GM23338 (cell line): ENCODE measurements around the gene UQCRC1. TPM values are rescaled to one million over a fixed set of nuclear protein-coding genes. Genes with fewer than 3 reads are reported as not detected.

Experiments used
- ATAC-seq: fragments of 200-7000 bp; cut with Tn5 transposase; 3 replicates; pipeline ENCODE4 v1.9.1; 2020
- DNase-seq: peaks from one replicate; pipeline ENCODE4 v3.0.0-alpha.2; 2015; ENCODE audit warnings: low spot score
- H2AFZ ChIP-seq: fragments of 200-600 bp; sonication (generic); 2 replicates; pipeline ENCODE4 v1.8.0; 2016; ENCODE audit warnings: antibody characterized with exemption, mild to moderate bottlenecking, moderate library complexity
- H3F3A ChIP-seq: fragments of 200-600 bp; sonication (generic); replicated peaks from 2 replicates; pipeline ENCODE4 v1.8.0; 2017; ENCODE audit warnings: antibody characterized with exemption, mixed run types, low read depth
- H3K27ac ChIP-seq: fragments of 200-600 bp; sonication (generic); 2 replicates; pipeline ENCODE4 v1.6.1; 2016; ENCODE audit warnings: low read depth
- H3K27me3 ChIP-seq: fragments of 200-600 bp; sonication (generic); 2 replicates; pipeline ENCODE4 v1.8.0; 2016; ENCODE audit warnings: mild to moderate bottlenecking, mixed run types, moderate library complexity; ENCODE audit not compliant: insufficient read depth
- H3K36me3 ChIP-seq: fragments of 200-600 bp; sonication (generic); 2 replicates; pipeline ENCODE4 v1.8.0; 2016; ENCODE audit warnings: mild to moderate bottlenecking; ENCODE audit not compliant: insufficient read depth
- H3K4me1 ChIP-seq: fragments of 200-600 bp; sonication (generic); 2 replicates; pipeline ENCODE4 v1.8.0; 2016; ENCODE audit warnings: mild to moderate bottlenecking, moderate library complexity; ENCODE audit not compliant: insufficient read depth
- H3K4me2 ChIP-seq: fragments of 200-600 bp; sonication (generic); 2 replicates; pipeline ENCODE4 v1.7.1; 2017; ENCODE audit warnings: mixed run types
- H3K4me3 ChIP-seq: fragments of 200-600 bp; sonication (generic); 2 replicates; pipeline ENCODE4 v1.6.1; 2016; ENCODE audit warnings: mixed run types
- H3K79me2 ChIP-seq: fragments of 200-600 bp; sonication (generic); replicated peaks from 2 replicates; pipeline ENCODE4 v1.8.0; 2017; ENCODE audit warnings: mild to moderate bottlenecking; ENCODE audit not compliant: insufficient read depth
- H3K9me2 ChIP-seq: fragments of 200-600 bp; sonication (generic); 2 replicates; pipeline ENCODE4 v1.8.0; 2017; ENCODE audit not compliant: insufficient read depth
- H4K20me1 ChIP-seq: fragments of 200-600 bp; sonication (generic); replicated peaks from 2 replicates; pipeline ENCODE4 v1.8.0; 2017; ENCODE audit warnings: mild to moderate bottlenecking; ENCODE audit not compliant: insufficient read depth
- H3K27ac Mint-ChIP-seq: 2 replicates; pipeline ENCODE4 v1.8.0; 2020; ENCODE audit warnings: inconsistent platforms, mild to moderate bottlenecking, moderate library complexity, mixed read lengths
- H3K27me3 Mint-ChIP-seq: 3 replicates; pipeline ENCODE4 v1.8.0; 2022; ENCODE audit warnings: low read depth, mild to moderate bottlenecking, moderate library complexity, mixed read lengths, inconsistent platforms; ENCODE audit not compliant: insufficient read depth, poor library complexity
- H3K36me3 Mint-ChIP-seq: 3 replicates; pipeline ENCODE4 v1.8.0; 2021; ENCODE audit warnings: low read depth, mild to moderate bottlenecking, inconsistent platforms, moderate library complexity, mixed read lengths
- H3K4me1 Mint-ChIP-seq: 3 replicates; pipeline ENCODE4 v1.8.0; 2020; ENCODE audit warnings: mild to moderate bottlenecking, inconsistent platforms, mixed read lengths
- H3K4me3 Mint-ChIP-seq: 3 replicates; pipeline ENCODE4 v1.8.0; 2021; ENCODE audit warnings: moderate library complexity, mild to moderate bottlenecking, inconsistent platforms, mixed read lengths
- H3K9me3 Mint-ChIP-seq: 3 replicates; pipeline ENCODE4 v1.8.0; 2020; ENCODE audit warnings: moderate library complexity, mild to moderate bottlenecking, inconsistent platforms, mixed read lengths
- CREB1 ChIP-seq: fragments of 250-450 bp; sonication (Bioruptor Pico); IDR thresholded peaks from 2 replicates; pipeline ENCODE4 v1.5.0; 2020; ENCODE audit warnings: low read depth, mild to moderate bottlenecking, moderate library complexity
- ETS1 ChIP-seq: IDR thresholded peaks from 2 replicates; pipeline ENCODE4 v1.6.1; 2016; ENCODE audit warnings: antibody characterized with exemption
- EZH2 ChIP-seq: fragments of 200-600 bp; sonication (generic); IDR thresholded peaks from one replicate; pipeline ENCODE4 v1.8.0; 2017; ENCODE audit warnings: antibody characterized with exemption, mild to moderate bottlenecking, low read depth; ENCODE audit not compliant: unreplicated experiment
- JUNB ChIP-seq: IDR thresholded peaks from one replicate; pipeline ENCODE4 v1.6.1; 2016; ENCODE audit warnings: antibody characterized with exemption; ENCODE audit not compliant: unreplicated experiment
- POLR2AphosphoS5 ChIP-seq: IDR thresholded peaks from 2 replicates; pipeline ENCODE4 v1.6.1; 2016; ENCODE audit warnings: antibody characterized with exemption, low read depth
- REST ChIP-seq: IDR thresholded peaks from one replicate; pipeline ENCODE4 v1.6.1; 2018; ENCODE audit warnings: antibody characterized with exemption; ENCODE audit not compliant: unreplicated experiment
- STAT1 ChIP-seq: IDR thresholded peaks from one replicate; pipeline ENCODE4 v1.6.1; 2016; ENCODE audit warnings: antibody characterized with exemption; ENCODE audit not compliant: unreplicated experiment
- ZNF114 ChIP-seq: fragments of 250-450 bp; sonication (Bioruptor Pico); IDR thresholded peaks from 2 replicates; pipeline ENCODE4 v1.5.0; 2020; ENCODE audit warnings: mild to moderate bottlenecking, moderate library complexity
- ZNF331 ChIP-seq: fragments of 250-450 bp; sonication (Bioruptor Pico); IDR thresholded peaks from 2 replicates; pipeline ENCODE4 v1.5.0; 2020; ENCODE audit warnings: low read depth, mild to moderate bottlenecking, moderate library complexity
- polyA plus RNA-seq: library from polyadenylated mRNA; unstranded; fragments of >200 nt; fragmentation: Nextera tagmentation; extraction: Ambion mirVana; gene quantifications from 2 replicates; pipeline ENCODE4 v1.2.1, GENCODE V29; 2016
- total RNA-seq: library from RNA; depleted of rRNA; stranded (reverse); fragments of >200 nt; shearing (Covaris generic); gene quantifications from 2 replicates; pipeline ENCODE4 v1.2.3, GENCODE V29; 2014

The UQCRC1 gene
- total and polyA plus RNA-seq, 2 experiments from 2014 or later = 232 to 439 TPM

GRCh38 chr3:48644898-48645760 is 35.7 kb upstream of the UQCRC1 start:
- peaks cover 29% of the 10 kb centered on the region for H3K36me3 Mint-ChIP-seq
- H3K4me1 ChIP-seq = no peaks in the 10 kb centered on the region
- no peaks in the 10 kb centered on the region for H3K79me2 ChIP-seq
- H3K9me2 ChIP-seq = no peaks in the 10 kb centered on the region
- H3K27me3 ChIP-seq = no peaks in the 10 kb centered on the region
- H3K27ac ChIP-seq = no peak overlapping the region
- H3K27ac Mint-ChIP-seq = no peak overlapping the region
- DNase-seq = no peak
- H3K9me3 Mint-ChIP-seq = no peaks in the 10 kb centered on the region
- H3F3A ChIP-seq = no peaks in the 10 kb centered on the region
- no peak overlapping the region for H2AFZ ChIP-seq
- no peaks in the 10 kb centered on the region for H3K4me1 Mint-ChIP-seq
- no peaks in the 10 kb centered on the region; the same call in 1 of the 2 replicates for H3K36me3 ChIP-seq
- TF ChIP-seq POLR2AphosphoS5 (no peak), ETS1 (no peak), CREB1 (CRISPR knock-in tag) (no peak), EZH2 (no peak), ZNF114 (no peak), REST (no peak), ZNF331 (CRISPR knock-in tag) (no peak), STAT1 (no peak), JUNB (no peak)
- no peak for ATAC-seq
- H3K27me3 Mint-ChIP-seq = peaks cover 13% of the 10 kb centered on the region
- no peak overlapping the region for H3K4me3 Mint-ChIP-seq
- no peak overlapping the region for H3K4me3 ChIP-seq
- no peaks in the 10 kb centered on the region for H4K20me1 ChIP-seq
- no peak overlapping the region for H3K4me2 ChIP-seq

GRCh38 chr3:48642605-48643004 is 33.2 kb upstream of the UQCRC1 start:
- no peaks in the 10 kb centered on the region for H4K20me1 ChIP-seq
- no peaks in the 10 kb centered on the region; the same call in 1 of the 2 replicates for H3K36me3 ChIP-seq
- no peak overlapping the region for H3K4me2 ChIP-seq
- H3K27me3 ChIP-seq = no peaks in the 10 kb centered on the region
- no peak overlapping the region for H3K4me3 Mint-ChIP-seq
- H3K9me3 Mint-ChIP-seq = no peaks in the 10 kb centered on the region
- H3K79me2 ChIP-seq = no peaks in the 10 kb centered on the region
- no peak overlapping the region for H3K27ac Mint-ChIP-seq
- no peak for DNase-seq
- no peaks in the 10 kb centered on the region for H3K9me2 ChIP-seq
- H3K36me3 Mint-ChIP-seq = peaks cover 34% of the 10 kb centered on the region
- no peak overlapping the region for H2AFZ ChIP-seq
- H3K4me1 Mint-ChIP-seq = peaks cover 8% of the 10 kb centered on the region
- H3F3A ChIP-seq = no peaks in the 10 kb centered on the region; the same call in 1 of the 2 replicates
- H3K27ac ChIP-seq = no peak overlapping the region
- no peaks in the 10 kb centered on the region; the same call in 1 of the 2 replicates for H3K4me1 ChIP-seq
- H3K27me3 Mint-ChIP-seq = peaks cover 15% of the 10 kb centered on the region
- no peak for ATAC-seq
- H3K4me3 ChIP-seq = no peak overlapping the region
- TF ChIP-seq ETS1 (no peak), JUNB (no peak)
